ENCODE data around the gene RAB4A. TPM values are rescaled to one million over a fixed set of nuclear protein-coding genes. Genes with fewer than 3 reads are reported as not detected.
A peak's percentile ranks its signal among the peaks of the same experiment; 100 is the strongest.

Gene RAB4A
- total and polyA plus RNA-seq, 2 of the 8 experiments (the other 6 are each of a cell fraction or from before 2014, with no cell fraction given), result 13.3 to 68.8 TPM

DNA sequence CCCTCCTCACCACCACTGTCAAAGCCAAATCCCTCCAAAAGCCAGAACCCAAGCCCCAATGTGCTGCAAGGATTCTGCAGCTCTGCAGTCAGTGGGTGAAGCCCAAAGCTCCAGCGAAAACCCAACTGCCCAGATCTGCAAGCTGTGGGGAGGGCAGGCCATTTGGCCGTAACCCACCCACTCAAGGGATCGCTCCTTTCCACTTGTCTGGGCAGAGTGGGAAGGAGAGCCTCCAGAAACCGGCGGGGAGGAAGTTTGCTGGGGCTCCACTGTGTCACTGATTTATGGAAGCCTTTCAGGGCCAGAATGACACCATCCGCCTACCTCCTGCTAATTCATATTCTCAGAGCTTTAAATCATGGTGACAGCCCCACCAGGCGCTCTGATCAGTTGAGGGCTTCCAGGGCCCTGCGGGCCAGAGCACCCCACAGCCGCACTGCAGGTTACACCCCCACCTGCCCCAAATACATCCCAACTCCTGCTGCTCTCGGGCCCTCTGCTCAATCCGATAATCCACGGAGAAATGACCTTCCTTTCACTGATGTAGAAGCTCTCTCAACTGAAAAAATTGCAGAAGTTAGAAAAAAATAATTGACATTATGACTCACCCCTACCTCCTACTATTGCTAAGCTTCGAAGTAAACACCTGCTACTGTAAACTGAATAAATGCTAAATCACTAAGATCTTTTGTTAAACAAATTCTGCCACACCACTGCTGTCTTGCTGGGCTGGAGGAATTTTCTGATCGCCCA, 40.6 kb upstream of the RAB4A start (continued):
- no peak for TF ChIP-seq EZH2 (IDR thresholded peaks at IDR 0.05; ENCODE audit: low read depth, low read length, severe bottlenecking)
- TF ChIP-seq KDM5A (IDR thresholded peaks at IDR 0.05; ENCODE audit: low read length), result no peak
- no peak for TF ChIP-seq RBBP5 (IDR thresholded peaks at IDR 0.05; ENCODE audit: borderline replicate concordance, low read depth, low read length)
- TF ChIP-seq EP300 (IDR thresholded peaks at IDR 0.05; ENCODE audit: borderline replicate concordance in 1 of 2, low read depth in 2 of 2, low read length in 2 of 2), result peak in 1 of 2 experiments; percentile 53; a peak in 1 of 3 replicates
- TF ChIP-seq, protein P1, sequence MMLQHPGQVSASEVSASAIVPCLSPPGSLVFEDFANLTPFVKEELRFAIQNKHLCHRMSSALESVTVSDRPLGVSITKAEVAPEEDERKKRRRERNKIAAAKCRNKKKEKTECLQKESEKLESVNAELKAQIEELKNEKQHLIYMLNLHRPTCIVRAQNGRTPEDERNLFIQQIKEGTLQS (IDR thresholded peaks at IDR 0.05; ENCODE audit: insufficient read depth, low read depth, low read length), result no peak
- TF ChIP-seq POLR2A (IDR thresholded peaks at IDR 0.05; ENCODE audit: control extremely low read depth in 1 of 2, low read depth in 2 of 2, low read length in 2 of 2), result no peak
- TF ChIP-seq HDAC6 (IDR thresholded peaks at IDR 0.05; ENCODE audit: low read depth, low read length), result no peak
